H1 (cell line): Measurements from ENCODE around the gene ACSF2. TPM values are rescaled to one million over a fixed set of nuclear protein-coding genes. Genes with fewer than 3 reads are reported as not detected.

Experiments
- CTCF ChIA-PET: fragments of 300-600 bp; sonication (Branson Sonifier 250); formaldehyde crosslinking; loops from one replicate; lab custom pipeline; 2021; ENCODE audit not compliant: partially characterized antibody; lab: Charles Lee
- POLR2A ChIA-PET: fragments of 300-600 bp; sonication (Branson Sonifier 250); formaldehyde crosslinking; loops from one replicate; lab custom pipeline; 2021; ENCODE audit warnings: inconsistent platforms; ENCODE audit not compliant: partially characterized antibody; lab: Charles Lee
- DNase-seq, 2 experiments: peaks; one replicate each; pipeline versions ENCODE4 v3.0.0 to v3.0.0-alpha.2; 2010 to 2022; ENCODE audit warnings: low spot score in 2 of 2, low read depth in 1 of 2, mixed read lengths in 1 of 2
- FAIRE-seq: peaks from 2 replicates; lab custom pipeline; 2011; peaks lifted over from hg19 to GRCh38; lab: Jason Lieb, UNC
- H2AFZ ChIP-seq: 2 replicates; pipeline ENCODE4 v1.8.1; 2012; ENCODE audit warnings: low read length, inconsistent platforms
- H2AK5ac ChIP-seq: 2 replicates; pipeline ENCODE4 v1.6.1; 2013; ENCODE audit warnings: low read depth, low read length
- H2BK120ac ChIP-seq: replicated peaks from 2 replicates; pipeline ENCODE3; 2013; ENCODE audit warnings: low read depth, low read length, inconsistent platforms
- H2BK12ac ChIP-seq: 2 replicates; pipeline ENCODE4 v1.6.1; 2013; ENCODE audit warnings: low read depth, low read length
- H2BK15ac ChIP-seq: 2 replicates; pipeline ENCODE4 v1.6.1; 2013; ENCODE audit warnings: low read length
- H2BK20ac ChIP-seq: 2 replicates; pipeline ENCODE4 v1.6.1; 2013; ENCODE audit warnings: low read length
- H2BK5ac ChIP-seq: 2 replicates; pipeline ENCODE4 v1.6.1; 2013; ENCODE audit warnings: low read depth, low read length
- H3K14ac ChIP-seq: 2 replicates; pipeline ENCODE4 v1.6.1; 2013; ENCODE audit warnings: inconsistent platforms; ENCODE audit not compliant: insufficient read length
- H3K18ac ChIP-seq: 2 replicates; pipeline ENCODE4 v1.6.1; 2013; ENCODE audit warnings: low read length; ENCODE audit errors: extremely low read depth
- H3K23ac ChIP-seq: 2 replicates; pipeline ENCODE4 v1.6.1; 2013; ENCODE audit warnings: inconsistent platforms; ENCODE audit not compliant: insufficient read length
- H3K23me2 ChIP-seq: 2 replicates; pipeline ENCODE4 v1.6.1; 2013; ENCODE audit warnings: low read depth, low read length
- H3K27ac ChIP-seq: 2 replicates; pipeline ENCODE4 v1.6.1; 2011; ENCODE audit warnings: low read depth, low read length, inconsistent platforms
- H3K27me3 ChIP-seq, 4 experiments: replicated peaks in 1 of 4; 1 replicate in 1 of 4; 2 replicates in 3 of 4; pipeline versions ENCODE4 v1.6.1 to v1.8.1; 2011 to 2013; ENCODE audit warnings: low read length in 3 of 4, mild to moderate bottlenecking in 3 of 4, inconsistent platforms in 2 of 4, mixed read lengths in 2 of 4, moderate library complexity in 1 of 4; ENCODE audit not compliant: control insufficient read depth in 3 of 4, insufficient read depth in 3 of 4; ENCODE audit errors: extremely low read depth in 1 of 4
- H3K36me3 ChIP-seq, 4 experiments: 2 replicates each; pipeline versions ENCODE4 v1.6.1 to v1.8.1; 2011 to 2013; ENCODE audit warnings: mild to moderate bottlenecking in 4 of 4, low read length in 3 of 4, moderate library complexity in 2 of 4, control low read depth in 1 of 4, inconsistent platforms in 1 of 4; ENCODE audit not compliant: insufficient read depth in 4 of 4, control insufficient read depth in 2 of 4
- H3K4ac ChIP-seq: replicated peaks from 2 replicates; pipeline ENCODE3; 2013; ENCODE audit warnings: low read length, low read depth, mixed read lengths, inconsistent platforms; ENCODE audit not compliant: insufficient read length
- H3K4me1 ChIP-seq, 4 experiments: replicated peaks in 1 of 4; 1 replicate in 1 of 4; 2 replicates in 3 of 4; pipeline versions ENCODE4 v1.6.1 to v1.8.1; 2011 to 2013; ENCODE audit warnings: low read length in 3 of 4, inconsistent platforms in 2 of 4, mixed read lengths in 1 of 4; ENCODE audit not compliant: insufficient read depth in 4 of 4, control insufficient read depth in 3 of 4
- H3K4me2 ChIP-seq, 2 experiments: 2 replicates each; pipeline versions ENCODE4 v1.6.1 to v1.8.1; 2011 to 2013; ENCODE audit warnings: low read depth in 2 of 2, low read length in 2 of 2, control low read depth in 1 of 2, inconsistent platforms in 1 of 2, mild to moderate bottlenecking in 1 of 2; ENCODE audit not compliant: insufficient read depth in 1 of 2
- H3K4me3 ChIP-seq, 4 experiments: fragments of 200-600, 300-600 bp in 1 of 4; sonication (generic), shearing (Covaris generic), sonication (Bioruptor Twin) in 1 of 4; 2 replicates each; pipeline versions ENCODE4 v1.5.1 to v1.8.1; 2011 to 2016; ENCODE audit warnings: low read length in 4 of 4, low read depth in 3 of 4, control low read depth in 2 of 4, inconsistent platforms in 2 of 4, mild to moderate bottlenecking in 2 of 4, mixed read lengths in 1 of 4, moderate library complexity in 1 of 4; ENCODE audit not compliant: insufficient read depth in 2 of 4; ENCODE audit errors: extremely low read depth in 1 of 4
- H3K56ac ChIP-seq: replicated peaks from 2 replicates; pipeline ENCODE3; 2013; ENCODE audit warnings: low read depth, mild to moderate bottlenecking, mixed read lengths, low read length, inconsistent platforms; ENCODE audit not compliant: insufficient read length
- H3K79me1 ChIP-seq: 2 replicates; pipeline ENCODE4 v1.6.1; 2013; ENCODE audit warnings: low read depth, low read length, control low read depth
- H3K79me2 ChIP-seq, 2 experiments: 2 replicates each; pipeline versions ENCODE4 v1.6.1 to v1.8.1; 2012 to 2013; ENCODE audit warnings: low read length in 2 of 2, mild to moderate bottlenecking in 2 of 2, inconsistent platforms in 1 of 2; ENCODE audit not compliant: insufficient read depth in 2 of 2, control insufficient read depth in 1 of 2
- H3K9ac ChIP-seq, 4 experiments: replicated peaks in 1 of 4; 1 replicate in 1 of 4; 2 replicates in 3 of 4; pipeline versions ENCODE4 v1.6.1 to v1.8.1; 2011 to 2013; ENCODE audit warnings: low read depth in 3 of 4, low read length in 3 of 4, control low read depth in 2 of 4, mild to moderate bottlenecking in 2 of 4, moderate library complexity in 2 of 4, inconsistent platforms in 1 of 4; ENCODE audit errors: extremely low read depth in 1 of 4
- H3K9me3 ChIP-seq, 2 experiments: 2 replicates each; pipeline versions ENCODE4 v1.6.1 to v1.8.1; 2012 to 2013; ENCODE audit warnings: mild to moderate bottlenecking in 2 of 2, moderate library complexity in 2 of 2, control low read depth in 1 of 2, inconsistent platforms in 1 of 2, low read depth in 1 of 2, low read length in 1 of 2, mixed read lengths in 1 of 2; ENCODE audit not compliant: insufficient read depth in 2 of 2
- H4K20me1 ChIP-seq, 2 experiments: replicated peaks in 1 of 2; 2 replicates each; pipeline versions ENCODE3 to v1.8.1; 2011 to 2013; ENCODE audit warnings: inconsistent platforms in 2 of 2, low read length in 2 of 2, mild to moderate bottlenecking in 1 of 2; ENCODE audit not compliant: insufficient read depth in 2 of 2, control insufficient read depth in 1 of 2
- H4K5ac ChIP-seq: 2 replicates; pipeline ENCODE4 v1.6.1; 2013; ENCODE audit warnings: low read length, low read depth, mixed read lengths, inconsistent platforms; ENCODE audit not compliant: insufficient read length
- H4K8ac ChIP-seq: 2 replicates; pipeline ENCODE4 v1.8.0; 2013; ENCODE audit warnings: mild to moderate bottlenecking, moderate library complexity, low read length, inconsistent platforms; ENCODE audit not compliant: insufficient read depth; ENCODE audit errors: extremely low read depth
- H4K91ac ChIP-seq: replicated peaks from 2 replicates; pipeline ENCODE3; 2013; ENCODE audit warnings: low read length, mixed read lengths, inconsistent platforms; ENCODE audit not compliant: insufficient read length
- ATF3 ChIP-seq: IDR thresholded peaks from 2 replicates; pipeline ENCODE4 v1.6.1; 2011; ENCODE audit warnings: low read depth, mild to moderate bottlenecking, low read length; ENCODE audit not compliant: insufficient read depth
- CBX5 ChIP-seq: fragments of 300-800, 300-1000 bp; sonication (generic); IDR thresholded peaks from 2 replicates; pipeline ENCODE4 v1.7.1; 2016; ENCODE audit warnings: antibody characterized with exemption, low read length, low read depth
- EP300 ChIP-seq, 2 experiments: IDR thresholded peaks; 1 replicate in 1 of 2; 2 replicates in 1 of 2; pipeline ENCODE4 v1.6.1; 2011 to 2012; ENCODE audit warnings: low read depth in 2 of 2, low read length in 2 of 2, mild to moderate bottlenecking in 2 of 2, borderline replicate concordance in 1 of 2, inconsistent platforms in 1 of 2, moderate library complexity in 1 of 2
- HDAC2 ChIP-seq, 2 experiments: fragments of 300-600 bp in 1 of 2; sonication (generic) in 1 of 2; IDR thresholded peaks; 2 replicates each; pipeline ENCODE4 v1.6.1; 2011 to 2012; ENCODE audit warnings: low read depth in 2 of 2, low read length in 2 of 2, mild to moderate bottlenecking in 2 of 2, moderate library complexity in 2 of 2, borderline replicate concordance in 1 of 2, inconsistent platforms in 1 of 2
- JUN ChIP-seq: IDR thresholded peaks from 2 replicates; pipeline ENCODE4 v1.6.1; 2011; ENCODE audit warnings: low read depth, mild to moderate bottlenecking, improper control_type of control experiment, low read length
- TCF12 ChIP-seq: IDR thresholded peaks from 2 replicates; pipeline ENCODE4 v1.6.1; 2011; ENCODE audit warnings: low read depth, mild to moderate bottlenecking, low read length
- WGBS, 2 experiments: shearing (Covaris generic) in 1 of 2; methylation state at CpG; one replicate each; pipeline versions ENCODE4 v1.1.6 to v1.1.7; 2013 to 2015; ENCODE audit warnings: low lambda C conversion rate in 2 of 2, mixed read lengths in 2 of 2, inconsistent platforms in 1 of 2, low coverage in 1 of 2, missing lambda C conversion rate in 1 of 2; ENCODE audit not compliant: insufficient replicate concordance in 2 of 2, insufficient coverage in 1 of 2, insufficient read length in 1 of 2; ENCODE audit errors: extremely low coverage in 1 of 2, missing lambda C conversion rate in 1 of 2; 5-methylcytosine and 5-hydroxymethylcytosine counted together
- polyA plus RNA-seq, 7 experiments: library from polyadenylated mRNA; depleted of rRNA in 3 of 7; stranded (reverse) in 5 of 7; unstranded in 2 of 7; fragments of >200 nt in 5 of 7; fragments of 200-250 nt in 2 of 7; gene quantifications; 1 replicate in 5 of 7; 2 replicates in 1 of 7; 4 replicates in 1 of 7; pipeline versions ENCODE4 v1.2.1 to v1.2.3, GENCODE V29; 2011 to 2013; ENCODE audit warnings: missing spikeins in 2 of 7, mixed read lengths in 2 of 7
- total RNA-seq: library from RNA; stranded (reverse); fragmentation: NEBNext Ultra II Directional; extraction: Animal tissue kit (Norgen Biotek cat#: 25700); gene quantifications from 2 replicates; pipeline ENCODE4 v1.2.1, GENCODE V29; 2021

Gene ACSF2
- total and polyA plus RNA-seq, 2 of the 8 experiments (the other 6 are each of a cell fraction or from before 2014, with no cell fraction given), result 14.5 to 16.3 TPM

GRCh38 chr17:50452630-50453300 is 26.7 kb downstream of the ACSF2 start:
- no peaks in the 10 kb centered on the region for H3K27me3 ChIP-seq
- H3K14ac ChIP-seq, result no peak overlapping the region
- H3K36me3 ChIP-seq, result no peaks in the 10 kb centered on the region
- H2BK120ac ChIP-seq, result no peak overlapping the region
- DNase-seq (no peak), FAIRE-seq (no peak)
- H2AFZ ChIP-seq, result no peak overlapping the region
- H4K8ac ChIP-seq, result no peak overlapping the region
- H3K79me1 ChIP-seq, result no peaks in the 10 kb centered on the region
- no peak overlapping the region for H3K4me2 ChIP-seq
- H3K27ac ChIP-seq, result no peak overlapping the region
- H3K9ac ChIP-seq, result no peak overlapping the region
- no peak overlapping the region for H3K23ac ChIP-seq
- H2BK12ac ChIP-seq, result no peak overlapping the region
- no peak overlapping the region for H3K18ac ChIP-seq
- no peaks in the 10 kb centered on the region for H3K79me2 ChIP-seq
- 87% methylated on average over 8 of the region's 10 CpGs; no CpG with 5 or more reads in 1 of the 2 experiments for WGBS, 2 experiments
- H4K20me1 ChIP-seq, result peaks cover 0 to 1% of the 10 kb centered on the region in 2 experiments
- no peak overlapping the region for H3K4me3 ChIP-seq
- TF ChIP-seq TCF12 (no peak), ATF3 (no peak), HDAC2 (IDR thresholded peaks at IDR 0.05; ENCODE audit: borderline replicate concordance in 1 of 2, low read depth in 2 of 2, low read length in 2 of 2) (no peak), EP300 (IDR thresholded peaks at IDR 0.05; ENCODE audit: borderline replicate concordance in 1 of 2, low read depth in 2 of 2, low read length in 2 of 2) (no peak), CBX5 (no peak), JUN (no peak)
- no peaks in the 10 kb centered on the region for H3K23me2 ChIP-seq
- ChIA-PET CTCF (interaction anchor here (1.0 kb wide), 2 partner anchors 48 to 72 kb away, joined by 3 to 4 read pairs; no protein-coding TSS in a partner anchor), POLR2A (no interaction called here)
- H3K56ac ChIP-seq, result no peak overlapping the region
- no peak overlapping the region for H2BK5ac ChIP-seq
- H2BK15ac ChIP-seq, result no peak overlapping the region
- H3K9me3 ChIP-seq, result no peaks in the 10 kb centered on the region
- no peak overlapping the region for H2AK5ac ChIP-seq
- H3K4ac ChIP-seq, result no peak overlapping the region
- H3K4me1 ChIP-seq, result no peaks in the 10 kb centered on the region
- no peak overlapping the region for H2BK20ac ChIP-seq
- H4K5ac ChIP-seq, result no peak overlapping the region
- H4K91ac ChIP-seq, result no peak overlapping the region
